Central memory CD8-positive, alpha-beta T cell (primary cell): Measurements from ENCODE around the gene INVS.
A peak's percentile ranks its signal among the peaks of the same experiment; 100 is the strongest.
"Not testable (repeated sequence)": the region's sequence is repeated elsewhere in the genome, so short reads cannot be mapped to it uniquely, and the experiment has no call there.

ENCODE experiments used
- ATAC-seq: fragments of 150-1000 bp; cut with Tn5 transposase; replicated peaks from 2 replicates; pipeline ENCODE4 v1.10.0; 2022; ENCODE audit warnings: mild to moderate bottlenecking, moderate FRiP score, moderate number of reproducible peaks; ENCODE audit not compliant: poor library complexity, severe bottlenecking; ENCODE audit errors: extremely low read depth
- DNase-seq, 2 donors: peaks; one replicate each; pipeline ENCODE4 v3.0.0; 2021; ENCODE audit warnings: low spot score in 2 of 2
- H3K27ac Mint-ChIP-seq: one replicate; pipeline ENCODE4 v1.8.0; 2022; ENCODE audit warnings: low read depth, mild to moderate bottlenecking, moderate library complexity, mixed read lengths
- H3K27me3 Mint-ChIP-seq: one replicate; pipeline ENCODE4 v1.8.0; 2022; ENCODE audit warnings: mixed read lengths
- H3K36me3 Mint-ChIP-seq: one replicate; pipeline ENCODE4 v1.8.0; 2022; ENCODE audit warnings: mild to moderate bottlenecking, moderate library complexity, mixed read lengths; ENCODE audit not compliant: insufficient read depth
- H3K4me1 Mint-ChIP-seq: one replicate; pipeline ENCODE4 v1.8.0; 2022; ENCODE audit warnings: mixed read lengths
- H3K4me3 Mint-ChIP-seq: one replicate; pipeline ENCODE4 v1.8.0; 2022; ENCODE audit warnings: mild to moderate bottlenecking, moderate library complexity, mixed read lengths
- H3K9me3 Mint-ChIP-seq: one replicate; pipeline ENCODE4 v1.8.0; 2022; ENCODE audit warnings: mixed read lengths

The INVS gene

DNA sequence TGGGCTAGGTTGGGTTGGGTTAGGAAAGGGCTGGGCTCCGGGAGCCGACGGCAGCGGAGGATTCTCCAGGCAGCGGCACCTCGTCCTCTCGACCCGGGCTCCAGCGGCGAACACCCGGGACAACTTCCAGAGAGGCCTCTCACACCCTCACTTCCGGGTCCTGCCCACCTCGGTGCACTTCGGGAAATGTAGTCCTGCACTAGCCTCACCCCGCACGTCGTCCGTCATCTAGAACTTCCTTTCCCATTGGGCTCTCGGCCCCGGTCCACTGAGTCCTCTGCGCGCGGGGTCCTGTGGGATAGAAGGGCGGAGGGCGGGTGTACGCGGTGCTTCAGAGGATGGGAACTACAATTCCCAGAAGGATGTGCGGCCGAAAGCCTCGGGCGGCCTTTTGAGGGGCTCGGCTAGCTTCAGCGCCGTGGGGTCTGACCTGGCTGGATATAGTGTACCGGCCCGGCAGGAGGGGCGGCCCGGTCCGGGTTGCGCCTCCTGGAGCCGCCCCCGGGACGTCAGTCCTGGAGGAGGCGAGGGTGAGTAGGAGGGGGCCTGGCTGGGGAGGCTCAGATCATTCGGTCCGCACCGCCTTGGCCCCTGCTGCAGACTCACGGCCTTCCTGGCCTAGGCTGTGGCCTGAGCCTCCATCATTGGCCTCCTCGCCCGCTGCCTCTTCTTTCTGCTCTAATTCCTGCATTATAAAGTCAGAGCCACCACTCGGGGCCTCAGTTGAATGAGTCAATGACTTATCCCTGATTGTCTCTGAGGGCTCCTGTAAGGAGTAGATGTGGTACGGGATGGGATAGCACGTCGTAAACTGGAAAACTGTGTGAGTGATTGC, at the start of gene INVS, which contains the start of gene ERP44:
Gene INVS, plus strand, starts transcription at position 357 of the 835 bp plus-strand sequence. CDS start 5,279 bp downstream, outside the sequence.
Gene ERP44, minus strand, starts transcription at position 114 of the 835 bp plus-strand sequence. CDS start 160 bp downstream, outside the sequence.
- H3K4me1 Mint-ChIP-seq, result peaks cover 38% of the 10 kb centered on the region
- H3K27ac Mint-ChIP-seq, result peak within 1 kb of the TSS; percentile 97
- H3K9me3 Mint-ChIP-seq, result no peaks in the 10 kb centered on the region
- H3K4me3 Mint-ChIP-seq, result peak within 1 kb of the TSS; percentile 100
- ATAC-seq (peak; percentile 99), DNase-seq (peak; percentile 91 to 94)
- no peaks in the 10 kb centered on the region for H3K27me3 Mint-ChIP-seq
- peaks cover 8% of the 10 kb centered on the region for H3K36me3 Mint-ChIP-seq

- Mint-ChIP-seq H3K36me3 (peaks cover 19% of the 10 kb centered on the region), H3K9me3 (no peaks in the 10 kb centered on the region)
Observed at GRCh38 chr9:100049551-100049950, 49.5 kb upstream of the INVS start.

DNA sequence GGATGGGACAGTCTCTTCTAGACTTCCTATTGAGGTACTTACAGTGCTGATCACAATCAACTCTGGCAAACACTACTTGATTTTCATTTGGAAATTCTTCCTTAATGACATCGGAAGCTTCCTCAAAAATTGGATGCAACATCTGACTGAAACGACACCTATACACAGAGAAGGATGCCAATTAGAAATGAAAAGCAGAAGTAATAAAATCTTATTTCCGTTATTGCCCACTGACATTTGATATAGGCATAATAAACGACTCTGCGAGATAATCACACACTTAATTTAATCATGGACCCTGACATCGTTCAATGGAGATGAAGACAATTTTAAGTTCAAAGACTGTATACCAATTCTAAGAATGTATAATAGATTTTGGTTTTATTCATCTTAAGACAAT, 46.7 kb upstream of the INVS start:
- Mint-ChIP-seq H3K9me3 (no peaks in the 10 kb centered on the region), H3K27me3 (no peaks in the 10 kb centered on the region), H3K4me3 (no peak overlapping the region), H3K36me3 (peaks cover 17% of the 10 kb centered on the region), H3K27ac (no peak overlapping the region), H3K4me1 (peaks cover 12% of the 10 kb centered on the region)
- ATAC-seq (no peak), DNase-seq (no peak)

More at GRCh38 chr9:100049551-100049950, 49.5 kb upstream of the INVS start:
- Mint-ChIP-seq H3K4me1 (peaks cover 26% of the 10 kb centered on the region), H3K27ac (no peak overlapping the region), H3K4me3 (no peak overlapping the region), H3K27me3 (no peaks in the 10 kb centered on the region)
- ATAC-seq (no peak), DNase-seq (no peak)

DNA sequence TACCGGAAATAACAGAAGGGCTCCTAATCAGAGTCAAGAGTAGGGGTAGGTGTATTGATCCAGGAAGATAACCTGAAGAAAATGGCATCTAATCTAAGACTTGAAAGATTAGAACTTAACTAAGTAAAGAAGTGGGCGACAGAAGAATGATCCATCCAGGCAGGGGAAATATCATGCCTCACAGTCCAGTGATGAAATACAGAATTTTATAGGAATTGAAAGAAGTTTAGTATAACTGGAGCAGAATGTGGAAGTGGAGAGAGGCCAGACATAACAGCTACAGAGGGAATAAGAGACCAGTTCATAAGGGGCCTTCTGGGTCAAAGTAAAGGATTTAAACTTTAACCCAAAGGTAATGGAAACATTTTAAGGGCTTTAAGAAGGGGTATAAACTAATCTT, 42.5 kb upstream of the INVS start:
- no peaks in the 10 kb centered on the region for H3K27me3 Mint-ChIP-seq
- H3K4me1 Mint-ChIP-seq, result peaks cover 6% of the 10 kb centered on the region
- H3K27ac Mint-ChIP-seq, result peak overlapping the region; percentile 11
- DNase-seq, result no peak
- peaks cover 12% of the 10 kb centered on the region for H3K36me3 Mint-ChIP-seq
- ATAC-seq, result no peak
- H3K9me3 Mint-ChIP-seq, result no peaks in the 10 kb centered on the region
- no peak overlapping the region for H3K4me3 Mint-ChIP-seq

DNA sequence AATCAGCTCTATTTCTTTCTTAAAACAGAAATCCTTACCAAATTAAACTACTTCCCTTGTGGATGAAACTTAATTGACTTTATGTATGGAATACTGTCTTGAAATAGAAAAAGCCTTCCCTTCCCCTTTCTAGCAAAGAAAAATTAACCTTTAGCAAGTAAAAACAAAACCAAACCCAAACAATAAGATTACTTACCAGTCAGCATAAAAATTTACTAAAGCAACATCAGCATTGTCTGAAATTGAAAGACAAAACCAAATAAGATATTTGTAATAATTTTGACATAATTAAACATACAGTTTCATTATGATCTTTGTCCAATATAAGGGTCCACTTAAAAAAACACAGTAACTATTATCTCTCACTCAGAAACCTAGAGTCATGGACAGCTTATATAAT, 41.4 kb upstream of the INVS start:
- no peak overlapping the region for H3K4me3 Mint-ChIP-seq

DNA sequence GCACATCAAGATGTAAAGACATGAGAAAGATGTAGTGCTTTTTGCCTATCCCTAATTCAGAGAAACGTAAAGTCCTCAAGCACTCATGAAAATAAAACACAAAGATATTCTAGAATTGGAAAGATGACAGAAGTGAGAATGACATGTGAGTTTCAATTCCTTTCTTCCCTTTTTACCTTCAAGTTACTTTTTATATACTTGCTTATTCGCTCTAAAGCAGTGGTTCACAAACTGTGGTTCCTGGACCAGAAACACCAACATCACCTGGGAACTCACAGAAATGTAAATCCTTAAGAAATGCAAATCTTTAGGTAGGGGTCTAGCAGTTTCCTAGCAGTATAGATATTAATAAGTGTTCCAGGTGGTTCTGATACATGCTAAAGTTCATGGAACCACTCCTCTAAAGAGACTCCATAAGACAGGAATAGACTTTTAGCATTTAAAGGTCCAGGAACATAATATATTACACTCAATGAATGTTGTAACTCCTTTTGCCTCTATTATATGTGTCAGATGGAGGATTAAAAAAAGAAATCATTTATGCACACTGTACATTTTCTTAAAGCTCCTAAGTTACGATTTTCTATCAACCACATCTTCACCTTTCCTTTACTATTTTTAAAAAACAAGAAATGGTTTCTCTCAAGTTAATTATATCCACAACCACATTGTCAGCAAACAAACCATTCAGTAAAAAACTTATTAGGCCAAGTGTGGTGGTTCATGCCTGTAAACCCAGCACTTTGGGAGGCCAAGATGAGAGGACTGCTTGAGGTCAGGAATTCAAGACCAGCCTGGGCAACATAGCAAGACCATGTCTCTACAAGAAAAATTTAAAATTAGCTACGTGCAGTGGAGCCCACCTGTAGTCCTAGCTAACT, 40.1 kb upstream of the INVS start:
- Mint-ChIP-seq H3K9me3 (no peaks in the 10 kb centered on the region), H3K4me3 (no peak overlapping the region), H3K27me3 (no peaks in the 10 kb centered on the region), H3K27ac (no peak overlapping the region), H3K4me1 (peaks cover 9% of the 10 kb centered on the region), H3K36me3 (peaks cover 10% of the 10 kb centered on the region)
- DNase-seq (no peak), ATAC-seq (no peak)

More for the DNA sequence above, 41.4 kb upstream of the INVS start:
- ATAC-seq (no peak), DNase-seq (no peak)
- Mint-ChIP-seq H3K27me3 (no peaks in the 10 kb centered on the region), H3K27ac (peak overlapping the region; percentile 11), H3K4me1 (peaks cover 6% of the 10 kb centered on the region), H3K9me3 (no peaks in the 10 kb centered on the region), H3K36me3 (peaks cover 10% of the 10 kb centered on the region)

DNA sequence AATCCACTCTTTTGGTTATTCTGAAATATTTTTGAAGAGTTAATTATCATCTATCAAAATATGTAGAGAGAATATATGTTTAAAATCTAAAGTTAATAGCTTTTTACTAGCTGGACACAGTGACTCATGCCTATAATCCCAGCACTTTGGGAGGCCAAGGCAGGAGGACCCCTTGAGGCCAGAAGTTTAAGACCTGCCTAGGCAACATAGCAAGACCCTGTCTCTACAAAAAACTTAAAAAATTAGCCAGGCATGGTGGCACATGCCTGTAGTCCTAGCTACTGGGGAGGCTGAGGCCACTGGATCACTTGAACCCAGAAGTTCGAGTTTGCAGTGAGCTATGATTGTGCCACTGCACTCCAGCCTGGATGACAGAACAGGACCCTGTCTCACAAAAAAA, 36.4 kb upstream of the INVS start:
- not testable (repeated sequence) for H3K4me3 Mint-ChIP-seq

GRCh38 chr9:100063185-100063584, 35.9 kb upstream of the INVS start:
- Mint-ChIP-seq H3K4me3 (no peak overlapping the region), H3K36me3 (peaks cover 8% of the 10 kb centered on the region), H3K27ac (no peak overlapping the region), H3K4me1 (peaks cover 25% of the 10 kb centered on the region), H3K27me3 (no peaks in the 10 kb centered on the region), H3K9me3 (no peaks in the 10 kb centered on the region)
- DNase-seq (no peak), ATAC-seq (no peak)

More for the DNA sequence above, 36.4 kb upstream of the INVS start:
- peaks cover 25% of the 10 kb centered on the region for H3K4me1 Mint-ChIP-seq
- DNase-seq, H3K27me3 Mint-ChIP-seq, H3K36me3 Mint-ChIP-seq, H3K27ac Mint-ChIP-seq, ATAC-seq, H3K9me3 Mint-ChIP-seq: not testable (repeated sequence)

GRCh38 chr9:100064872-100065581, 34.0 kb upstream of the INVS start:
- DNase-seq (no peak), ATAC-seq (no peak)
- no peak overlapping the region for H3K27ac Mint-ChIP-seq
- H3K27me3 Mint-ChIP-seq, result no peaks in the 10 kb centered on the region
- H3K4me3 Mint-ChIP-seq, result no peak overlapping the region
- H3K9me3 Mint-ChIP-seq, result no peaks in the 10 kb centered on the region
- peaks cover 25% of the 10 kb centered on the region for H3K4me1 Mint-ChIP-seq
- peaks cover 4% of the 10 kb centered on the region for H3K36me3 Mint-ChIP-seq

GRCh38 chr9:100066539-100066938, 32.5 kb upstream of the INVS start:
- no peak for ATAC-seq
- DNase-seq, result no peak
- Mint-ChIP-seq H3K9me3 (no peaks in the 10 kb centered on the region), H3K4me3 (no peak overlapping the region), H3K36me3 (peaks cover 3% of the 10 kb centered on the region), H3K27ac (peak overlapping the region; percentile 29), H3K4me1 (peaks cover 31% of the 10 kb centered on the region), H3K27me3 (no peaks in the 10 kb centered on the region)

- ATAC-seq, H3K9me3 Mint-ChIP-seq, H3K27me3 Mint-ChIP-seq, H3K4me3 Mint-ChIP-seq, DNase-seq, H3K36me3 Mint-ChIP-seq, H3K27ac Mint-ChIP-seq: not testable (repeated sequence)
- peaks cover 44% of the 10 kb centered on the region for H3K4me1 Mint-ChIP-seq
Observed at GRCh38 chr9:100067990-100068389, 31.1 kb upstream of the INVS start.

DNA sequence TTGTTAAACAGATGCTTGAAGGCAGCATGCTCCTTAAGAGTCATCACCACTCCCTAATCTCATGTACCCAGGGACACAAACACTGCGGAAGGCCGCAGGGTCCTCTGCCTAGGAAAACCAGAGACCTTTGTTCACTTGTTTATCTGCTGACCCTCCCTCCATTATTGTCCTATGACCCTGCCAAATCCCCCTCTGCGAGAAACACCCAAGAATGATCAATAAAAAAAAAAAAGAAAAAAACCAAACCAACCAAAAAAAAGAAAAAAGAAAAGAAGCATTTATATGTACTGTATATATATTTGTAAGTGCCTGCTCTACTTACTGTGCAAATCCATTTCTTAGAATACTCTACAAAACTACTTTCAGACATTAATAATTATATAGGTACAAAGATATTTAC, 30.0 kb upstream of the INVS start:
- not testable (repeated sequence) for H3K27ac Mint-ChIP-seq

More for the DNA sequence above, 30.0 kb upstream of the INVS start:
- not testable (repeated sequence) for H3K4me3 Mint-ChIP-seq, DNase-seq, H3K36me3 Mint-ChIP-seq, H3K27me3 Mint-ChIP-seq, ATAC-seq, H3K9me3 Mint-ChIP-seq
- peaks cover 44% of the 10 kb centered on the region for H3K4me1 Mint-ChIP-seq
